Activated CD8-positive, alpha-beta memory T cell treated with anti-CD3 and anti-CD28 coated beads for 1 hour (primary cell): ENCODE data around the gene TCN1.
"Not testable (repeated sequence)": the region's sequence is repeated elsewhere in the genome, so short reads cannot be mapped to it uniquely, and the experiment has no call there.

ENCODE experiments used
- DNase-seq, 2 donors: peaks; one replicate each; pipeline ENCODE4 v3.0.0-alpha.2; 2020; ENCODE audit warnings: low read depth in 1 of 2; ENCODE audit errors: extremely low read depth in 1 of 2

The TCN1 gene

GRCh38 chr11:59857439-59858434 is 8.6 kb downstream of the TCN1 start:
- no peak for DNase-seq

GRCh38 chr11:59854871-59855270 is 11.4 kb downstream of the TCN1 start:
- no peak for DNase-seq

- DNase-seq = not testable (repeated sequence)
These were observed 14.9 kb downstream of the TCN1 start for GRCh38 chr11:59851416-59851815.

GRCh38 chr11:59849551-59849950 is 16.7 kb downstream of the TCN1 start:
- DNase-seq = not testable (repeated sequence)

GRCh38 chr11:59849129-59849528 is 17.2 kb downstream of the TCN1 start:
- DNase-seq = no peak

- not testable (repeated sequence) for DNase-seq
These were observed 17.8 kb downstream of the TCN1 start for GRCh38 chr11:59848439-59848838.

- no peak for DNase-seq
These were observed 18.7 kb downstream of the TCN1 start for GRCh38 chr11:59847626-59848025.

- no peak for DNase-seq
These were observed 19.7 kb downstream of the TCN1 start for GRCh38 chr11:59846556-59846955.

GRCh38 chr11:59845399-59845798 is 20.9 kb downstream of the TCN1 start, which contains the start of gene CBLIF:
Gene CBLIF, minus strand, starts transcription at chr11:59845499. Its CDS starts 46 bp downstream, at chr11:59845453.
- no peak for DNase-seq

GRCh38 chr11:59842316-59842715 is 24.0 kb downstream of the TCN1 start:
- DNase-seq = no peak

- no peak for DNase-seq
These were observed 24.8 kb downstream of the TCN1 start for GRCh38 chr11:59841514-59841913.

GRCh38 chr11:59839615-59840014 is 26.7 kb downstream of the TCN1 start:
- no peak for DNase-seq

- DNase-seq = no peak
These were observed 32.7 kb downstream of the TCN1 start for GRCh38 chr11:59833602-59834001.

- DNase-seq = no peak
These were observed 36.9 kb downstream of the TCN1 start for GRCh38 chr11:59829358-59829757.

- no peak for DNase-seq
These were observed 43.2 kb downstream of the TCN1 start for GRCh38 chr11:59822989-59823566.

GRCh38 chr11:59818572-59818971 is 47.7 kb downstream of the TCN1 start:
- no peak for DNase-seq

GRCh38 chr11:59816434-59816833 is 49.9 kb downstream of the TCN1 start:
- DNase-seq = not testable (repeated sequence)

GRCh38 chr11:59815754-59816153 is 50.5 kb downstream of the TCN1 start:
- DNase-seq = no peak

GRCh38 chr11:59814021-59814420 is 52.3 kb downstream of the TCN1 start:
- no peak for DNase-seq

- DNase-seq = no peak
These were observed 52.9 kb downstream of the TCN1 start for GRCh38 chr11:59813364-59813763.

- DNase-seq = no peak
These were observed 54.1 kb downstream of the TCN1 start for GRCh38 chr11:59812220-59812619.

- no peak for DNase-seq
These were observed 55.4 kb downstream of the TCN1 start for GRCh38 chr11:59810911-59811259.
